Measurements from ENCODE around the gene NMT1. TPM values are rescaled to one million over a fixed set of nuclear protein-coding genes. Genes with fewer than 3 reads are reported as not detected.

The NMT1 gene
- total RNA-seq, 4 donors from 2014 or later = 53.2 to 73.3 (median 65.9) TPM

- peaks cover 98% of the 10 kb centered on the region for H3K36me3 ChIP-seq
- TF ChIP-seq EP300 (IDR thresholded peaks at IDR 0.05) (no peak), CTCF (IDR thresholded peaks at IDR 0.05) (no peak), POLR2AphosphoS5 (IDR thresholded peaks at IDR 0.05) (no peak)
- 90% methylated on average over 4 of the region's 4 CpGs for WGBS
- H3K27ac ChIP-seq = no peak overlapping the region
- H3K4me3 ChIP-seq = no peak overlapping the region
- no peak for DNase-seq (ENCODE audit: low spot score in 2 of 2)
- H3K27me3 ChIP-seq = no peaks in the 10 kb centered on the region
- H3K4me1 ChIP-seq = peaks cover 15% of the 10 kb centered on the region
- H3K9me3 ChIP-seq = no peaks in the 10 kb centered on the region
These were observed 25.3 kb downstream of the NMT1 start for GRCh38 chr17:45086391-45086790.

GRCh38 chr17:45086865-45087503, 25.9 kb downstream of the NMT1 start:
- no peaks in the 10 kb centered on the region for H3K27me3 ChIP-seq
- DNase-seq (ENCODE audit: low spot score in 2 of 2) = no peak
- H3K4me1 ChIP-seq = peaks cover 21% of the 10 kb centered on the region
- no peaks in the 10 kb centered on the region for H3K9me3 ChIP-seq
- peaks cover 96% of the 10 kb centered on the region for H3K36me3 ChIP-seq
- WGBS = 81% methylated on average over 6 of the region's 6 CpGs
- TF ChIP-seq EP300 (IDR thresholded peaks at IDR 0.05) (no peak), CTCF (IDR thresholded peaks at IDR 0.05) (no peak), POLR2A (IDR thresholded peaks at IDR 0.05) (no peak), POLR2AphosphoS5 (IDR thresholded peaks at IDR 0.05) (no peak)
- peak overlapping the region; percentile 45 for H3K27ac ChIP-seq
- H3K4me3 ChIP-seq = no peak overlapping the region

- H3K27me3 ChIP-seq = no peaks in the 10 kb centered on the region
- H3K36me3 ChIP-seq = peaks cover 94% of the 10 kb centered on the region
- DNase-seq (ENCODE audit: low spot score in 2 of 2) = no peak
- peak overlapping the region; percentile 45 for H3K27ac ChIP-seq
- H3K4me3 ChIP-seq = no peak overlapping the region
- TF ChIP-seq POLR2A (IDR thresholded peaks at IDR 0.05) = no peak
- TF ChIP-seq POLR2AphosphoS5 (IDR thresholded peaks at IDR 0.05) = no peak
- TF ChIP-seq CTCF (IDR thresholded peaks at IDR 0.05) = no peak
- no peak for TF ChIP-seq EP300 (IDR thresholded peaks at IDR 0.05)
- 34% methylated on average over 3 of the region's 3 CpGs for WGBS
- no peaks in the 10 kb centered on the region for H3K9me3 ChIP-seq
- H3K4me1 ChIP-seq = peaks cover 27% of the 10 kb centered on the region
These were observed 26.4 kb downstream of the NMT1 start for GRCh38 chr17:45087504-45087975.

GRCh38 chr17:45087978-45088377, 26.9 kb downstream of the NMT1 start:
- WGBS = 76% methylated on average over 5 of the region's 5 CpGs
- Histone ChIP-seq H3K36me3 (peaks cover 90% of the 10 kb centered on the region), H3K27me3 (no peaks in the 10 kb centered on the region), H3K27ac (peak overlapping the region; percentile 45), H3K4me3 (no peak overlapping the region), H3K4me1 (peaks cover 31% of the 10 kb centered on the region), H3K9me3 (no peaks in the 10 kb centered on the region)
- no peak for TF ChIP-seq CTCF (IDR thresholded peaks at IDR 0.05)
- TF ChIP-seq EP300 (IDR thresholded peaks at IDR 0.05) = no peak
- TF ChIP-seq POLR2AphosphoS5 (IDR thresholded peaks at IDR 0.05) = no peak
- TF ChIP-seq POLR2A (IDR thresholded peaks at IDR 0.05) = no peak
- no peak for DNase-seq (ENCODE audit: low spot score in 2 of 2)

GRCh38 chr17:45088741-45089140, 27.6 kb downstream of the NMT1 start:
- Histone ChIP-seq H3K9me3 (no peaks in the 10 kb centered on the region), H3K4me3 (no peak overlapping the region), H3K27ac (peak overlapping the region; percentile 6), H3K36me3 (peaks cover 89% of the 10 kb centered on the region), H3K27me3 (no peaks in the 10 kb centered on the region), H3K4me1 (peaks cover 39% of the 10 kb centered on the region)
- 73% methylated on average over 3 of the region's 3 CpGs for WGBS
- no peak for TF ChIP-seq POLR2A (IDR thresholded peaks at IDR 0.05)
- no peak for TF ChIP-seq CTCF (IDR thresholded peaks at IDR 0.05)
- no peak for TF ChIP-seq EP300 (IDR thresholded peaks at IDR 0.05)
- no peak for TF ChIP-seq POLR2AphosphoS5 (IDR thresholded peaks at IDR 0.05)
- DNase-seq (ENCODE audit: low spot score in 2 of 2) = no peak

All from suprapubic skin (tissue), 4 donors.